NOMO-1 treated with dmso at 0.1 percent for 144 hours (cell line): ENCODE data around the gene RNF213.
"Not testable (repeated sequence)": the region's sequence is repeated elsewhere in the genome, so short reads cannot be mapped to it uniquely, and the experiment has no call there.

Experiments used
- DNase-seq: peaks from one replicate; lab custom pipeline; 2025; ENCODE audit not compliant: unreplicated experiment; lab: John Stamatoyannopoulos, UW

RNF213 gene

GRCh38 chr17:80291691-80292487 is 31.2 kb downstream of the RNF213 start:
- no peak for DNase-seq

GRCh38 chr17:80292521-80292971 is 31.9 kb downstream of the RNF213 start:
- no peak for DNase-seq

GRCh38 chr17:80294210-80294609 is 33.6 kb downstream of the RNF213 start:
- DNase-seq: no peak

- no peak for DNase-seq
These were observed 34.0 kb downstream of the RNF213 start for GRCh38 chr17:80294653-80295052.

- DNase-seq: no peak
These were observed 34.5 kb downstream of the RNF213 start for GRCh38 chr17:80295146-80295545.

- DNase-seq: no peak
These were observed 34.9 kb downstream of the RNF213 start for GRCh38 chr17:80295559-80295958.

- DNase-seq: no peak
These were observed 35.6 kb downstream of the RNF213 start for GRCh38 chr17:80296221-80296620.

GRCh38 chr17:80297996-80298560 is 37.4 kb downstream of the RNF213 start:
- DNase-seq: no peak

- DNase-seq: not testable (repeated sequence)
These were observed 38.9 kb downstream of the RNF213 start for GRCh38 chr17:80299350-80300100.

- DNase-seq: not testable (repeated sequence)
These were observed 40.1 kb downstream of the RNF213 start for GRCh38 chr17:80300756-80301155.

- no peak for DNase-seq
These were observed 43.2 kb downstream of the RNF213 start for GRCh38 chr17:80303824-80304223.

GRCh38 chr17:80307994-80308691 is 47.5 kb downstream of the RNF213 start:
- DNase-seq: no peak

GRCh38 chr17:80308692-80309517 is 48.3 kb downstream of the RNF213 start:
- DNase-seq: no peak

GRCh38 chr17:80311216-80311827 is 50.7 kb downstream of the RNF213 start:
- no peak for DNase-seq

- DNase-seq: no peak
These were observed 52.0 kb downstream of the RNF213 start for GRCh38 chr17:80312621-80313135.

GRCh38 chr17:80313160-80313829 is 52.6 kb downstream of the RNF213 start:
- DNase-seq: no peak

- not testable (repeated sequence) for DNase-seq
These were observed 53.3 kb downstream of the RNF213 start for GRCh38 chr17:80313946-80314345.

GRCh38 chr17:80315517-80316182 is 55.0 kb downstream of the RNF213 start:
- no peak for DNase-seq

GRCh38 chr17:80316431-80316830 is 55.8 kb downstream of the RNF213 start:
- DNase-seq: no peak
